SK-N-SH treated with all-trans-retinoic acid at 6 μM for 48 hours (cell line): ENCODE measurements around the gene UBQLNL.

Source experiments
- BACH2 ChIP-seq: fragments of 250-450 bp; sonication (Bioruptor Pico); IDR thresholded peaks from 2 replicates; pipeline ENCODE4 v1.9.0; 2021; ENCODE audit warnings: mild to moderate bottlenecking, borderline replicate concordance
- GLIS3 ChIP-seq: fragments of 250-450 bp; sonication (Bioruptor Pico); IDR thresholded peaks from 2 replicates; pipeline ENCODE4 v1.5.0; 2020; ENCODE audit warnings: mild to moderate bottlenecking, moderate library complexity
- OSR1 ChIP-seq: fragments of 250-450 bp; sonication (Bioruptor Pico); IDR thresholded peaks from 2 replicates; pipeline ENCODE4 v1.8.0; 2022; ENCODE audit warnings: moderate library complexity, mild to moderate bottlenecking, inconsistent platforms
- PPARA ChIP-seq: fragments of 250-450 bp; sonication (Bioruptor Pico); IDR thresholded peaks from 2 replicates; pipeline ENCODE4 v1.5.0; 2020; ENCODE audit warnings: mild to moderate bottlenecking, borderline replicate concordance
- RARB ChIP-seq: fragments of 250-450 bp; sonication (Bioruptor Pico); IDR thresholded peaks from 2 replicates; pipeline ENCODE4 v1.8.0; 2021; ENCODE audit warnings: mild to moderate bottlenecking, moderate library complexity
- TOX ChIP-seq: fragments of 250-450 bp; sonication (Bioruptor Pico); IDR thresholded peaks from 2 replicates; pipeline ENCODE4 v1.8.0; 2021; ENCODE audit warnings: mild to moderate bottlenecking, moderate library complexity, borderline replicate concordance
- ZC3H10 ChIP-seq: fragments of 250-450 bp; sonication (Bioruptor Pico); IDR thresholded peaks from 2 replicates; pipeline ENCODE4 v1.5.1; 2021; ENCODE audit warnings: mild to moderate bottlenecking, moderate library complexity
- ZFP3 ChIP-seq: fragments of 250-450 bp; sonication (Bioruptor Pico); IDR thresholded peaks from 2 replicates; pipeline ENCODE4 v1.5.0; 2020; ENCODE audit warnings: mild to moderate bottlenecking, moderate library complexity
- ZFP30 ChIP-seq: fragments of 450-650 bp; formaldehyde crosslinking; IDR thresholded peaks from 2 replicates; pipeline ENCODE4 v1.5.0; 2022; ENCODE audit warnings: mild to moderate bottlenecking, moderate library complexity
- ZNF70 ChIP-seq: fragments of 450-650 bp; formaldehyde crosslinking; IDR thresholded peaks from 2 replicates; pipeline ENCODE4 v1.5.0; 2020; ENCODE audit warnings: mild to moderate bottlenecking, moderate library complexity
- ZNF8 ChIP-seq: fragments of 450-650 bp; formaldehyde crosslinking; IDR thresholded peaks from 2 replicates; pipeline ENCODE4 v1.5.0; 2020; ENCODE audit warnings: mild to moderate bottlenecking, moderate library complexity
- TF ChIP-seq, protein P1 (sequence below): fragments of 250-450 bp; sonication (Bioruptor Pico); IDR thresholded peaks from 2 replicates; pipeline ENCODE4 v1.8.0; 2020; ENCODE audit warnings: mild to moderate bottlenecking, moderate library complexity, borderline replicate concordance
- TF ChIP-seq, protein P2 (sequence below): fragments of 250-450 bp; sonication (Bioruptor Pico); IDR thresholded peaks from 2 replicates; pipeline ENCODE4 v1.5.1; 2020; ENCODE audit warnings: low read depth, mild to moderate bottlenecking, moderate library complexity

DNA sequence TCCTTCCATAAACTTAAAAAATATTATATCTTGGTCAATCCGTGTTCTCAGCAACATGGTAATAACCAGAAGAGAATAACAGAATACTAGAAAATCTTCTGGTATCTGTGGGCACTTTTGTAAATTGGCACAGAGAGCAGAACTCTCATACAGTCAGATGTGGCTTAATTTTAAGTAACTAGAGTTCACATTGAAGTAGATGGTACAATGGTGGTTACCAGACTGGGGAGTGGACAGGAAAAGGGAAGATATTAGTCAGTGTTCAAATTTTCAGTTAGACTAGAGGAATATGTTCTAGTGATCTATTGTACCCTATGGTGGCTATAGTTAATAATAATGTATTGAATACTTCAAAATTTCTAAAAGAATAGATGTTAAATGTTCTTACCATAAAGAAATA is 24.9 kb upstream of the UBQLNL start:
- TF ChIP-seq ZFP30 (CRISPR knock-in tag) (no peak), ZNF8 (no peak), ZNF70 (no peak), RARB (CRISPR knock-in tag) (no peak), ZFP3 (CRISPR knock-in tag) (no peak), GLIS3 (CRISPR knock-in tag) (no peak), ZC3H10 (CRISPR knock-in tag) (no peak), PPARA (CRISPR knock-in tag) (no peak), TOX (CRISPR knock-in tag) (no peak), BACH2 (CRISPR knock-in tag) (no peak), OSR1 (CRISPR knock-in tag) (no peak)
- TF ChIP-seq, protein P1, sequence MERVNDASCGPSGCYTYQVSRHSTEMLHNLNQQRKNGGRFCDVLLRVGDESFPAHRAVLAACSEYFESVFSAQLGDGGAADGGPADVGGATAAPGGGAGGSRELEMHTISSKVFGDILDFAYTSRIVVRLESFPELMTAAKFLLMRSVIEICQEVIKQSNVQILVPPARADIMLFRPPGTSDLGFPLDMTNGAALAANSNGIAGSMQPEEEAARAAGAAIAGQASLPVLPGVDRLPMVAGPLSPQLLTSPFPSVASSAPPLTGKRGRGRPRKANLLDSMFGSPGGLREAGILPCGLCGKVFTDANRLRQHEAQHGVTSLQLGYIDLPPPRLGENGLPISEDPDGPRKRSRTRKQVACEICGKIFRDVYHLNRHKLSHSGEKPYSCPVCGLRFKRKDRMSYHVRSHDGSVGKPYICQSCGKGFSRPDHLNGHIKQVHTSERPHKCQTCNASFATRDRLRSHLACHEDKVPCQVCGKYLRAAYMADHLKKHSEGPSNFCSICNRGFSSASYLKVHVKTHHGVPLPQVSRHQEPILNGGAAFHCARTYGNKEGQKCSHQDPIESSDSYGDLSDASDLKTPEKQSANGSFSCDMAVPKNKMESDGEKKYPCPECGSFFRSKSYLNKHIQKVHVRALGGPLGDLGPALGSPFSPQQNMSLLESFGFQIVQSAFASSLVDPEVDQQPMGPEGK (CRISPR knock-in tag) = no peak
- TF ChIP-seq, protein P2, sequence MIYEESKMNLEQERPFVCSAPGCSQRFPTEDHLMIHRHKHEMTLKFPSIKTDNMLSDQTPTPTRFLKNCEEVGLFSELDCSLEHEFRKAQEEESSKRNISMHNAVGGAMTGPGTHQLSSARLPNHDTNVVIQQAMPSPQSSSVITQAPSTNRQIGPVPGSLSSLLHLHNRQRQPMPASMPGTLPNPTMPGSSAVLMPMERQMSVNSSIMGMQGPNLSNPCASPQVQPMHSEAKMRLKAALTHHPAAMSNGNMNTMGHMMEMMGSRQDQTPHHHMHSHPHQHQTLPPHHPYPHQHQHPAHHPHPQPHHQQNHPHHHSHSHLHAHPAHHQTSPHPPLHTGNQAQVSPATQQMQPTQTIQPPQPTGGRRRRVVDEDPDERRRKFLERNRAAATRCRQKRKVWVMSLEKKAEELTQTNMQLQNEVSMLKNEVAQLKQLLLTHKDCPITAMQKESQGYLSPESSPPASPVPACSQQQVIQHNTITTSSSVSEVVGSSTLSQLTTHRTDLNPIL (CRISPR knock-in tag) = no peak
